ENCODE measurements around the gene CLDN9. TPM values are rescaled to one million over a fixed set of nuclear protein-coding genes. Genes with fewer than 3 reads are reported as not detected.

Gene CLDN9
- total RNA-seq, 1 donor from 2014 or later = 0.42 TPM

- DNase-seq (ENCODE audit: low spot score) = no peak
Observed at GRCh38 chr16:3017794-3018506, 5.2 kb downstream of the CLDN9 start, which contains the start of gene CLDN6. CLDN6 (minus strand) TSS chr16:3018183; CDS start chr16:3016021, 2,162 bp downstream.

GRCh38 chr16:3019594-3020246, 7.0 kb downstream of the CLDN9 start:
- DNase-seq (ENCODE audit: low spot score) = no peak

- DNase-seq (ENCODE audit: low spot score) = peak; percentile 77
Observed at GRCh38 chr16:3020247-3020603, 7.5 kb downstream of the CLDN9 start, which contains the start of gene TNFRSF12A. TNFRSF12A (plus strand) TSS chr16:3020368; CDS start chr16:3020398, 30 bp downstream.

GRCh38 chr16:3020604-3021448, 8.1 kb downstream of the CLDN9 start:
- DNase-seq (ENCODE audit: low spot score) = peak; percentile 88

- peak; percentile 81 for DNase-seq (ENCODE audit: low spot score)
Observed at GRCh38 chr16:3021449-3022207, 8.9 kb downstream of the CLDN9 start.

GRCh38 chr16:3022208-3022683, 9.5 kb downstream of the CLDN9 start:
- DNase-seq (ENCODE audit: low spot score) = peak; percentile 93

- no peak for DNase-seq (ENCODE audit: low spot score)
Observed at GRCh38 chr16:3022684-3023414, 10.1 kb downstream of the CLDN9 start.

- no peak for DNase-seq (ENCODE audit: low spot score)
Observed at GRCh38 chr16:3023415-3023668, 10.6 kb downstream of the CLDN9 start.

- peak; percentile 98 for DNase-seq (ENCODE audit: low spot score)
Observed at GRCh38 chr16:3023669-3024478, 11.2 kb downstream of the CLDN9 start, which contains the start of the genes HCFC1R1 and THOC6. HCFC1R1 (minus strand) TSS chr16:3023942; CDS start chr16:3023941, 1 bp downstream. THOC6 (plus strand) TSS chr16:3024035; CDS start chr16:3024327, 292 bp downstream.

- no peak for DNase-seq (ENCODE audit: low spot score)
Observed at GRCh38 chr16:3025032-3026002, 12.6 kb downstream of the CLDN9 start.

- DNase-seq (ENCODE audit: low spot score) = no peak
Observed at GRCh38 chr16:3026003-3026378, 13.3 kb downstream of the CLDN9 start.

- no peak for DNase-seq (ENCODE audit: low spot score)
Observed at GRCh38 chr16:3026609-3027488, 14.1 kb downstream of the CLDN9 start.

GRCh38 chr16:3027489-3027795, 14.7 kb downstream of the CLDN9 start:
- DNase-seq (ENCODE audit: low spot score) = no peak

GRCh38 chr16:3027983-3028715, 15.4 kb downstream of the CLDN9 start:
- DNase-seq (ENCODE audit: low spot score) = peak; percentile 80

GRCh38 chr16:3028716-3029319, 16.1 kb downstream of the CLDN9 start:
- no peak for DNase-seq (ENCODE audit: low spot score)

- no peak for DNase-seq (ENCODE audit: low spot score)
Observed at GRCh38 chr16:3029491-3030221, 16.9 kb downstream of the CLDN9 start.
